ENCODE data around the gene ITGA2B.
"Not testable (repeated sequence)": the region's sequence is repeated elsewhere in the genome, so short reads cannot be mapped to it uniquely, and the experiment has no call there.

ITGA2B gene

DNA sequence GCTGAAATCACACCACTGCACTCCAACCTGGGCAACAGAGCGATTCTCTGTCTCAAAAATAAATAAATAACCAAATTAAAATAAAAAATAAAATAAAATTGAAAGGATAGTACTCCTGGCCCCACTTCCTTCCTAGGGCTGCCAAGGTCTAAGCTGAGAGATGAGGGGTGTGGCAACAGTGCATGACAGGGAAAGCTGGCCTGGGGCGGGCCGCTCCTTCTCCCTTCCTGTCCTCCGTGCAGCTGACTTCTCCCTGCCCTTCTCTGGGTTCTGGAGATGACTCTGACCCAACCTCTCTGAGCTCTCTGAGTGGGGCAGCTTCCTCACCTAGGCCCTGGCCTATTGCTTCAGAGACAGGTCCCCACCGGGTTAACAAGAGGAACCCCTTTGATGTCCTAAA, 56.1 kb downstream of the ITGA2B start:
- Histone ChIP-seq H3K27me3 (ENCODE audit: control insufficient read depth in 2 of 2, insufficient read depth in 2 of 2, low read length in 2 of 2) (no peaks in the 10 kb centered on the region), H3K4me1 (ENCODE audit: control insufficient read depth in 2 of 2, insufficient read depth in 2 of 2, low read length in 2 of 2) (peaks cover 0 to 2% of the 10 kb centered on the region in 2 donors), H3K36me3 (ENCODE audit: control insufficient read depth in 2 of 2, insufficient read depth in 2 of 2, low read length in 2 of 2) (no peaks in the 10 kb centered on the region), H3K9me3 (ENCODE audit: control insufficient read depth in 2 of 2, low read length in 2 of 2) (no peaks in the 10 kb centered on the region), H3K27ac (ENCODE audit: low read depth in 2 of 2, low read length in 2 of 2) (no peak overlapping the region), H3K9ac (ENCODE audit: low read depth in 1 of 2, low read length in 2 of 2) (no peak overlapping the region), H3K4me3 (ENCODE audit: low read length in 2 of 2) (no peak overlapping the region)

DNA sequence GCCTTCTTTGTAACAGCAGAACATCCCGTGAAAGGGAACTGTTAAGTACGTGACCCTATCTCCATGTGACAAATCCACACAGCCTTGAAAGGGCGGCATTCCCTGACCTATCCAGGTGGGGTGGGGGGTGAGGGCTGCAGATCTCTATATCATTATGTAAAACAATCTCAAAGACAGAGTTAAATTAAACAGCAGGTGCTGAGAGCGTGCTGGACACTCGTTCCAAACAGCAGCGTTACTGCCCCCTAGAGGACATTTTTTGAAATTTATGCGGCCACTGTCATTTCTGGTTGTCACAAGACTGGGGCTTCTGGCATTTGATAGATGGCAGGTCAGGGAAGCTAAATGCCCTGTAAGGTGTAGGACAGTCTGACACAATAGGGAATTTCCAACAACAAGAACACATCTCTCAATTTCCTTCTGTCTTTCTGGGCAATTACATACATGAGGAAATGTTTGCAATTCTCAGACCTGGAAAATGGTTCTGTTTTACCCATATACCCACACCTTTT, 58.1 kb downstream of the ITGA2B start:
- H3K4me3 ChIP-seq (ENCODE audit: low read length in 2 of 2), result no peak overlapping the region
- H3K27ac ChIP-seq (ENCODE audit: low read depth in 2 of 2, low read length in 2 of 2), result no peak overlapping the region
- H3K36me3 ChIP-seq (ENCODE audit: control insufficient read depth in 2 of 2, insufficient read depth in 2 of 2, low read length in 2 of 2), result no peaks in the 10 kb centered on the region
- no peaks in the 10 kb centered on the region for H3K9me3 ChIP-seq (ENCODE audit: control insufficient read depth in 2 of 2, low read length in 2 of 2)
- peaks cover 0 to 2% of the 10 kb centered on the region in 2 donors for H3K4me1 ChIP-seq (ENCODE audit: control insufficient read depth in 2 of 2, insufficient read depth in 2 of 2, low read length in 2 of 2)
- no peak overlapping the region for H3K9ac ChIP-seq (ENCODE audit: low read depth in 1 of 2, low read length in 2 of 2)
- H3K27me3 ChIP-seq (ENCODE audit: control insufficient read depth in 2 of 2, insufficient read depth in 2 of 2, low read length in 2 of 2), result no peaks in the 10 kb centered on the region

DNA sequence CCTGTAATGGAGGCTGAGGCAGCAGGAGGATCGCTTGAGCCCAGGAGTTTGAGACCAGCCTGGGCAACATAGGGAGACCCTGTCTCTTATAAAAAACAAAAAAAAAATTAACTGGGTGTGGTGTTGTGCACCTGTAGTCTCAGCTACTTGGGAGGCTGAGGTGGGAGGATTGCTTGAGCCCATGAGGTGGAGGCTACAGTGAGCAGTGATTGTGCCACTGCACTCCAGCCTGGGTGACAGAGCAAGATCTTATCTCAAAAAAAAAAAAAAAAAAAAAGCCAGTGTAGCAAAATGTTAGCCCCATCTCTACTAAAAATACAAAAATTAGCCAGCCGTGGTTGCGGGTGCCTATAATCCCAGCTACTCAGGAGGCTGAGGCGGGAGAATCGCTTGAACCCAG, 59.2 kb downstream of the ITGA2B start:
- not testable (repeated sequence) for H3K27me3 ChIP-seq (ENCODE audit: control insufficient read depth in 2 of 2, insufficient read depth in 2 of 2, low read length in 2 of 2); H3K4me1 ChIP-seq (ENCODE audit: control insufficient read depth in 2 of 2, insufficient read depth in 2 of 2, low read length in 2 of 2); H3K9me3 ChIP-seq (ENCODE audit: control insufficient read depth in 2 of 2, low read length in 2 of 2); H3K36me3 ChIP-seq (ENCODE audit: control insufficient read depth in 2 of 2, insufficient read depth in 2 of 2, low read length in 2 of 2); H3K4me3 ChIP-seq (ENCODE audit: low read length in 2 of 2); H3K27ac ChIP-seq (ENCODE audit: low read depth in 2 of 2, low read length in 2 of 2); H3K9ac ChIP-seq (ENCODE audit: low read depth in 1 of 2, low read length in 2 of 2)

DNA sequence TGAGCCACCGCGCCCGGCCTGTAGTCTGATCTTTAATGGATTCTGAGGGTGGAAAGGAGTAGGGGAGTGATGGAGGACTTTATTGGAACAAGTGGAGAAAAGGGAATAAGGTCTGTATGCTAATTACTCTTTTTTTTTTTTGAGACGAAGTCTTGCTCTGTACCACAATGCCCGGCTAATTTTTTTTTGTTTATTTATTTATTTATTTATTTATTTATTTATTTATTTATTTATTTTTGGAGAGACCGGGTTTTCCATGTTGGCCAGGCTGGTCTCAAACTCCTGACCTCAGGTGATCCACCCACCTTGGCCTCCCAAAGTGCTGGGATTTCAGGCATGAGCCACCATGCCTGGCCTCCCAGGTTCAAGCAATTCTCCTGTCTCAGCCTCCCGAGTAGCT, 59.9 kb downstream of the ITGA2B start:
- not testable (repeated sequence) for H3K4me3 ChIP-seq (ENCODE audit: low read length in 2 of 2); H3K27me3 ChIP-seq (ENCODE audit: control insufficient read depth in 2 of 2, insufficient read depth in 2 of 2, low read length in 2 of 2); H3K9ac ChIP-seq (ENCODE audit: low read depth in 1 of 2, low read length in 2 of 2); H3K4me1 ChIP-seq (ENCODE audit: control insufficient read depth in 2 of 2, insufficient read depth in 2 of 2, low read length in 2 of 2); H3K27ac ChIP-seq (ENCODE audit: low read depth in 2 of 2, low read length in 2 of 2); H3K36me3 ChIP-seq (ENCODE audit: control insufficient read depth in 2 of 2, insufficient read depth in 2 of 2, low read length in 2 of 2); H3K9me3 ChIP-seq (ENCODE audit: control insufficient read depth in 2 of 2, low read length in 2 of 2)

DNA sequence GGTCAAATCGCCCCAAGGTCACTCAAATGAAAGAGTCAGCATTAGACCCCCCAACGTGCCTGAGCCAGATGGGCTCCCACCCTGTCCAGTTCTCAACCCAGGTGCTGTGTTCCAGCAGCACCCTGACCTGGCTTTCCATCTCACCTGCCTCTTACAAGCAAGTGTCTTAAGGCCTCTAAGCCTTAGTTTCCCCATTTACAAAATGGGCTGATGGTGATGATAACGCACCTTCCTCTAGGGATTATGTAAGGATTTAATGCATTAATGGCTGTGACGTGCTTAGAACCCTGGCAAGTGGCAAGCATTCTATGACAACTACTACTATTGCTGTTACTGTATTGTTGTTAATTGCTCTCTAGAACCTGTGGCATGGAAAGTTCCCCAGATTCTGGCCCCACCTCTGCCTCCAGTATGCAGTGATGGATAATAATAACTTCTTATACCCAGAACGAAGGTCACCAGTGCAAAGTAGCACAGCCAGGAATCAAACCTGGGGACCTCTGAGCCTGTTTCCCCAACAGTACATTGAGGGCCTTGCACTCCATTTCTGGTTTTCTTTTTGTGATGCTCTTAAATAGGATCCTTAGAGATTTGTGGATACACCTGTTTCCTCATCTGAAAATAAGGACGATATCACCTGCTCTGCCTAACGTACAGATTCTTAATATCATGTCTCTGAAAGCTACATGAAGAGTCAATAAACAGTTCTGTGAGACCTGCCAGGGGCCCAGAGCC, 61.6 kb downstream of the ITGA2B start:
- H3K4me1 ChIP-seq (ENCODE audit: control insufficient read depth in 2 of 2, insufficient read depth in 2 of 2, low read length in 2 of 2), result peaks cover 8 to 13% of the 10 kb centered on the region in 2 donors
- no peaks in the 10 kb centered on the region for H3K27me3 ChIP-seq (ENCODE audit: control insufficient read depth in 2 of 2, insufficient read depth in 2 of 2, low read length in 2 of 2)
- H3K27ac ChIP-seq (ENCODE audit: low read depth in 2 of 2, low read length in 2 of 2), result no peak overlapping the region
- H3K9ac ChIP-seq (ENCODE audit: low read depth in 1 of 2, low read length in 2 of 2), result no peak overlapping the region
- H3K36me3 ChIP-seq (ENCODE audit: control insufficient read depth in 2 of 2, insufficient read depth in 2 of 2, low read length in 2 of 2), result no peaks in the 10 kb centered on the region
- no peaks in the 10 kb centered on the region for H3K9me3 ChIP-seq (ENCODE audit: control insufficient read depth in 2 of 2, low read length in 2 of 2)
- H3K4me3 ChIP-seq (ENCODE audit: low read length in 2 of 2), result no peak overlapping the region

DNA sequence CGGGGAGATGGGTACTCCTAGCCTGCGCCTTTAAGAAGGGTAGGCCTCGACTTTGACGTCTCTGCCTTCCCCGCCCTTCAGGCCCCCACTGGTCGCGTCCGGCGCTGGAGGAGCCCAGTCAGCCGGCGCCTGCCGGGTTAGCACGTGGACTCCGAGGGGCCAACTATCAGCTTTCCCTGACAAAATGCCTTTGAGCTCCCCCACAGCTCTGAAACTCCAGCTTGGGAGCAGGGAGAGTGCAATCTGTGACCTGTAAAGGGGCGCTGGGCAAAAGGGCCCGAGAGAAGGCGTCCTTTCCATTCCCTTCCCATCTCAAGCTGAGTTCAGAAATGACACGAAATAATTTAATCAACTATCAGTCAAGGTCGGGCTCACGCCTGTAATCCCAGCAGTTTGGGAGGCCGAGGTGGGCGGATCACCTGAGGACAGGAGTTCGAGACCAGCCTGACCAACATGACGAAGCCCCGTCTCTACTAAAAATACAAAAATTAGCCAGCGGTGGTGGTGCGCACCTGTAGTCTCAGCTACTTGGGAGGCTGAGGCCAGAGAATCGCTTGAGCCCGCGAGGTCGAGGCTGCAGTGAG, 62.5 kb downstream of the ITGA2B start:
- H3K27ac ChIP-seq (ENCODE audit: low read depth in 2 of 2, low read length in 2 of 2), result peak overlapping the region; percentile 27 to 32
- H3K9ac ChIP-seq (ENCODE audit: low read depth in 1 of 2, low read length in 2 of 2), result peak overlapping the region; percentile 47
- peaks cover 0 to 5% of the 10 kb centered on the region in 2 donors for H3K36me3 ChIP-seq (ENCODE audit: control insufficient read depth in 2 of 2, insufficient read depth in 2 of 2, low read length in 2 of 2)
- peaks cover 8 to 13% of the 10 kb centered on the region in 2 donors for H3K4me1 ChIP-seq (ENCODE audit: control insufficient read depth in 2 of 2, insufficient read depth in 2 of 2, low read length in 2 of 2)
- H3K4me3 ChIP-seq (ENCODE audit: low read length in 2 of 2), result peak overlapping the region; percentile 59 to 63
- H3K9me3 ChIP-seq (ENCODE audit: control insufficient read depth in 2 of 2, low read length in 2 of 2), result no peaks in the 10 kb centered on the region
- no peaks in the 10 kb centered on the region for H3K27me3 ChIP-seq (ENCODE audit: control insufficient read depth in 2 of 2, insufficient read depth in 2 of 2, low read length in 2 of 2)

DNA sequence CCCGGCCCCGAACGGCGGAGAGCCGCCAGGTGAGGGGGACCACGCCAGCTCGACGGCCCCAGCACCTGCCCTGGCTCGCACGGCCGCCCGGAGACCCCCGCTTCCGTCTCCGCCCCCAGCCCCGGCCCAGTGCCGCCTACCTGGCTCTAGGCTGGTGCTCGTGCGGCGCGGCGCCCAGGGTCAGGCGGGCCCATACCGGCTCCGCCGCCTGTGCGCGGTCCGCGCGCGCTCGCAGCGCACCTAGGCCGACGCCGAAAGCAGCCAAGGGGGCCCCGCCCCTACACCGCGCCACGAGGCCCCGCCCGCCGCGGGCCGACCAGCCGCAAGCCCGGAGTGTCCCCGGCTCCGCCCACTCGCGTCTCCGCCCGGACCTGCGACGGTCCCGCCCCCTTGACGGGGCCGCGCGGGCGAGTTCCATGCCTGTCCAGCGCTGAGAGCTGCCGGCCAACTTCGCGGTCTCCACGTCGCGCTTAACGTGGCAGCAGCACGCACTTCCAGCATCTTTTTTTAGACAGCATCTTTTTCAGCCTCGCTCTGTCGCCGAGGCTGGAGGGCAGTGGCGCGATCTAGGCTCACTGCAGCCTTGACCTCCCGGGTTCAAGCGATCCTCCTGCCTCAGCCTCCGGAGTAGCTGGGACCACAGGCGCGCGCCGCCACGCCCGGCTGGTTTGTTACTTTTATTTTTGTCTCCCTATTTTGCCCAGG, 64.7 kb downstream of the ITGA2B start, which contains the start of gene SLC25A39:
Gene SLC25A39 (minus strand): TSS at position 253 of the 705 bp plus-strand sequence. CDS start 1,261 bp downstream, outside the sequence.
- Histone ChIP-seq H3K27me3 (ENCODE audit: control insufficient read depth in 2 of 2, insufficient read depth in 2 of 2, low read length in 2 of 2) (no peaks in the 10 kb centered on the region), H3K9me3 (ENCODE audit: control insufficient read depth in 2 of 2, low read length in 2 of 2) (no peaks in the 10 kb centered on the region), H3K4me1 (ENCODE audit: control insufficient read depth in 2 of 2, insufficient read depth in 2 of 2, low read length in 2 of 2) (peaks cover 8 to 13% of the 10 kb centered on the region in 2 donors), H3K9ac (ENCODE audit: low read depth in 1 of 2, low read length in 2 of 2) (peak within 1 kb of the TSS; percentile 90 to 92), H3K36me3 (ENCODE audit: control insufficient read depth in 2 of 2, insufficient read depth in 2 of 2, low read length in 2 of 2) (peaks cover 9 to 26% of the 10 kb centered on the region in 2 donors), H3K27ac (ENCODE audit: low read depth in 2 of 2, low read length in 2 of 2) (peak within 1 kb of the TSS; percentile 94 to 97), H3K4me3 (ENCODE audit: low read length in 2 of 2) (peak within 1 kb of the TSS; percentile 79 to 84)

DNA sequence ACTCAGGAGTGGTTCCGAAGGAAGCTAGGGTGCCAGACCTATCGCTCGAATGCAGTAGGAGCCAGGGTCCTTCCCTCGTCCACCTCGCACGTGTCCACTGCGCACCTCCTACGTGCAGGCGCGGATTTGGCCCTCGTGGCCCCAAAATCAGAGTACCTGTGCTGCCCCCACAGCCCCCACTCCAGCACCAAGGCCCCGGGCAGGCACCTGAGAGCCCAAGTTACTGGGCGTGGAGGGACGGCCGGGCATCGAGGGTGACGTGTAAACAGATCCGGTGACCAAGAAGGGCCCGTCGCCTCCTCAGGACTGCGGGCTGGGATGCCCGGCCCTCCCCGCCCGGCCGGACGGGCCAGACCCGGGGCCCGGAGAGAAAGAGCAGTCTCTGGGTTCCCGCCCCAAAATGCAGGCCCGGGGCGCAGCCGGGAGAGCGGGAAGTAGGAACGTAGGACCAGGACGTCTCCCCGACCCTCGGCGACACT, 65.3 kb downstream of the ITGA2B start:
- Histone ChIP-seq H3K27ac (ENCODE audit: low read depth in 2 of 2, low read length in 2 of 2) (peak overlapping the region; percentile 94 to 97), H3K27me3 (ENCODE audit: control insufficient read depth in 2 of 2, insufficient read depth in 2 of 2, low read length in 2 of 2) (no peaks in the 10 kb centered on the region), H3K36me3 (ENCODE audit: control insufficient read depth in 2 of 2, insufficient read depth in 2 of 2, low read length in 2 of 2) (peaks cover 11 to 31% of the 10 kb centered on the region in 2 donors), H3K4me3 (ENCODE audit: low read length in 2 of 2) (peak overlapping the region; percentile 73 to 84), H3K4me1 (ENCODE audit: control insufficient read depth in 2 of 2, insufficient read depth in 2 of 2, low read length in 2 of 2) (peaks cover 8 to 13% of the 10 kb centered on the region in 2 donors), H3K9ac (ENCODE audit: low read depth in 1 of 2, low read length in 2 of 2) (peak overlapping the region; percentile 90), H3K9me3 (ENCODE audit: control insufficient read depth in 2 of 2, low read length in 2 of 2) (no peaks in the 10 kb centered on the region)

DNA sequence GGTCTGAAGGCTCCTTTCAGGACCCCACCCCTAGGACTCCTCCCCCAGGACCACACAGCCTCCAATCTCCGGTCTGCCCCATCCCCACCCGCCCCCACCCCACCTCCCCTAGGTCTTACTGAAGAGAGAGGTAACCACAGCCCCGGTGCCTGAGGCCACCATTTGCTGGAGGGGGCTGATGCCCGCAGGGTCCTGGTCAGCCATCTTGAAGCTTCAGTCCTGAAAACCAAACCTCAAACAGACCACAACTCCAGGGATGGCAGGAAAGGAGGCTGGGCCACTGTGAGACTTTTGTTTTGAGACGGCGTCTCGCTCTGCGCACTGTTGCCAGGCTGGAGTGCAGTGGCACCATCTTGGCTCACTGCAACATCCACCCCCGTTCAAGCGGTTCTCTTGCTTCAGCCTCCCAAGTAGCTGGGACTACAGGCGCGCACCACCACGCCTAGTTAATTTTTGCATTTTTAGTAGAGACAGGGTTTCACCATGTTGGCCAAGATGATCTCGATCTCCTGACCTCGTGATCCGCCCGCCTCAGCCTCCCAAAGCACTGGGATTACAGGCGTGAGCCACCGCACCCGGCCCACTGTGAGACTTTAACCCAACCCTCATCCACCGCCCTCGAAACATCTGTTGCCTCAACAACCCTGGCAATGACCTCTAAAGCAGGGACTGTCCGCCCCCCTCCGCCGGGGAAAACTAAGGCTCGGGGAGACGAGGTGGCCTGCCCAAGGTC, 65.9 kb downstream of the ITGA2B start:
- H3K4me3 ChIP-seq (ENCODE audit: low read length in 2 of 2), result peak overlapping the region; percentile 73 to 84
- H3K4me1 ChIP-seq (ENCODE audit: control insufficient read depth in 2 of 2, insufficient read depth in 2 of 2, low read length in 2 of 2), result peaks cover 8 to 13% of the 10 kb centered on the region in 2 donors
- peak overlapping the region; percentile 94 to 97 for H3K27ac ChIP-seq (ENCODE audit: low read depth in 2 of 2, low read length in 2 of 2)

More for the DNA sequence above, 65.9 kb downstream of the ITGA2B start:
- Histone ChIP-seq H3K9ac (ENCODE audit: low read depth in 1 of 2, low read length in 2 of 2) (peak overlapping the region; percentile 90), H3K36me3 (ENCODE audit: control insufficient read depth in 2 of 2, insufficient read depth in 2 of 2, low read length in 2 of 2) (peaks cover 11 to 31% of the 10 kb centered on the region in 2 donors), H3K9me3 (ENCODE audit: control insufficient read depth in 2 of 2, low read length in 2 of 2) (no peaks in the 10 kb centered on the region), H3K27me3 (ENCODE audit: control insufficient read depth in 2 of 2, insufficient read depth in 2 of 2, low read length in 2 of 2) (no peaks in the 10 kb centered on the region)

All from mucosa of rectum (tissue), 2 donors.